GM06990 (cell line): ENCODE measurements around the gene RAB4A.

ENCODE experiments used
- DNase-seq: peaks from one replicate; pipeline ENCODE4 v3.0.0-alpha.2; 2011; ENCODE audit not compliant: insufficient read length; ENCODE audit errors: extremely low read depth
- H3K27me3 ChIP-seq: replicated peaks from 2 replicates; pipeline ENCODE4 v1.6.0; 2011; ENCODE audit warnings: low read length; ENCODE audit not compliant: control insufficient read depth, insufficient read depth
- H3K36me3 ChIP-seq: 2 replicates; pipeline ENCODE4 v1.5.1; 2011; ENCODE audit warnings: low read length; ENCODE audit not compliant: control insufficient read depth, insufficient read depth
- H3K4me3 ChIP-seq: replicated peaks from 2 replicates; pipeline ENCODE4 v1.5.1; 2011; ENCODE audit warnings: low read depth, mild to moderate bottlenecking, control low read depth, low read length
- TF ChIP-seq, protein P1 (sequence below): IDR thresholded peaks from 2 replicates; pipeline ENCODE4 v1.5.1; 2011; ENCODE audit warnings: low read length, control low read depth, mild to moderate bottlenecking, inconsistent platforms; ENCODE audit not compliant: insufficient read depth, poor library complexity, severe bottlenecking

RAB4A gene

DNA sequence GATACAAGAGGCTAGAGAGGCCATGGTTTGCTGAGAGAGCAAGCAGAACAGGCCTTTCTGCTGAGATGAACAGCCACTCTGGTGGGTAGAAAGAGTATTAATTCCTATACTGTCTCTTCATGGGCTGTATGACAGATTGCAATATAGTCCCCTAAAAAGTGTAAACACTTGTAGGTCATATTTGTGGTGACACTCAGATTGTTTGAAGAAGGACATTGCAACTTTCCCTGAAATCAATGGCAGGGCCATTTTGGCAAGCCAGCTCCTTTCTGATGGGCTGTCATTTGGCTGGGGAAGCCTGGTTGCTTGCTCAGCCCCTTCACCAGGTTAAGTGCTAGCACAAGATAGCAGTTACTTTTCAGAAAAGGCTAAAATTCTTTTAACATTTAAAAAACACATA lies 27.5 kb downstream of the RAB4A start:
- Histone ChIP-seq H3K4me3 (no peak overlapping the region), H3K36me3 (peaks cover 5% of the 10 kb centered on the region), H3K27me3 (no peaks in the 10 kb centered on the region)
- DNase-seq: no peak
- TF ChIP-seq, protein P1, sequence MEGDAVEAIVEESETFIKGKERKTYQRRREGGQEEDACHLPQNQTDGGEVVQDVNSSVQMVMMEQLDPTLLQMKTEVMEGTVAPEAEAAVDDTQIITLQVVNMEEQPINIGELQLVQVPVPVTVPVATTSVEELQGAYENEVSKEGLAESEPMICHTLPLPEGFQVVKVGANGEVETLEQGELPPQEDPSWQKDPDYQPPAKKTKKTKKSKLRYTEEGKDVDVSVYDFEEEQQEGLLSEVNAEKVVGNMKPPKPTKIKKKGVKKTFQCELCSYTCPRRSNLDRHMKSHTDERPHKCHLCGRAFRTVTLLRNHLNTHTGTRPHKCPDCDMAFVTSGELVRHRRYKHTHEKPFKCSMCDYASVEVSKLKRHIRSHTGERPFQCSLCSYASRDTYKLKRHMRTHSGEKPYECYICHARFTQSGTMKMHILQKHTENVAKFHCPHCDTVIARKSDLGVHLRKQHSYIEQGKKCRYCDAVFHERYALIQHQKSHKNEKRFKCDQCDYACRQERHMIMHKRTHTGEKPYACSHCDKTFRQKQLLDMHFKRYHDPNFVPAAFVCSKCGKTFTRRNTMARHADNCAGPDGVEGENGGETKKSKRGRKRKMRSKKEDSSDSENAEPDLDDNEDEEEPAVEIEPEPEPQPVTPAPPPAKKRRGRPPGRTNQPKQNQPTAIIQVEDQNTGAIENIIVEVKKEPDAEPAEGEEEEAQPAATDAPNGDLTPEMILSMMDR: no peak

DNA sequence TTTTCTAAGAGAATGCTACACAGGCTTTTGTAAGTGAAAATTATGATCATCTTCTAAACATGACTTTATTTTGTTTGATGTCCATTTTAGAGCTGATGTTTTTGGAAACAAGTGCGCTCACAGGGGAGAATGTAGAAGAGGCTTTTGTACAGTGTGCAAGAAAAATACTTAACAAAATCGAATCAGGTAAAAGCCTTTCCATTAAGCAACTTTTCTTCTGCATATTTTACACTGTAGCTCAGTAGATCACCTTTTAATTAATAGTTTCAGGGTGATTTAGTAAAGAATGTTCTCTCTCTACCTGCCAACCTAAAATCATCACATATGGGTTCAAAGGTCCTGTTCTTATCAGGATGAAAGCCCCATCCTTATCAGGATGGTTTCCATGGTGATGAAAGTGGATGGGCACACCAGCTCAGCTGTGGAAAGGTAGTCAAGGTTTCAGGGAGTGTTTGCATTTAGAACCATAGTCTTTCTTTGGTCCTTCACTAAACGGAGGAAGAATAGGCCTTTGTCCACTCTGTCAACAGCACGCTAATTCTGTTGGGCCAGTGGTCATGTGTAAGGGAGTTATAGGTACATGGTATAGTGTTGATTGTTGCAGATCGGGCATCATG lies 28.1 kb downstream of the RAB4A start:
- peaks cover 5% of the 10 kb centered on the region for H3K36me3 ChIP-seq
- no peaks in the 10 kb centered on the region for H3K27me3 ChIP-seq
- H3K4me3 ChIP-seq: no peak overlapping the region
- DNase-seq: no peak
- TF ChIP-seq, protein P1: no peak

DNA sequence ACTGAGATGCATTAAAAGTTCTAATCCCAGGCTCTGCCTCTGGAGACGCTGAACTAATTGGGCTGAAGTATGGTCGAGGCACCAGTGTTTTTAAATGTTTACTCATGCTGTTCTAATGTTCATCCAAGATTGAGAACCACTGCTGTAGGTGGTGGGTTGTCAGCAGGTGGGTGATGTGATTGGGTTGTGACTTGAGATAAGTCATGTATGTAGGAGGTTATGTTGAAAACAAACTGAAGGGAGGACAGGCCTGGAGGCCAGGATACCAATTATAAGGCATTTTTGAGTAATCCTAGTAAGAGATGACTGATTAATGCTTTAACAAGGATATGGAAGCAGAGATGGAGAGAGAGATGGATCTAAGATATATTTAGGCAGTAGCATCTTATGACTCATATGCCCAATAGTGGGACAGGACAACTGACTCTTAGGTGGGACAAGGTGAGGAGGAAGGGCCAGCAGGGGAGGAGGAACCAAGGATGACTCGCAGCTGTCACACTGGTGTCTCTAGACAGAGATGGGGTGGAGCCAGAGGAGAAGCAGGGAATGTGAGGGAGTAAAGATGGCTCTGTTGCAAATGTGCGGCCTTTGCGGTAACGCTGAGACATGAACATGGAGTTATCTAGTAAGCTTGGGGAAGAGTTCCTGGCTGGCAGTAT lies 29.3 kb downstream of the RAB4A start:
- Histone ChIP-seq H3K4me3 (no peak overlapping the region), H3K27me3 (no peaks in the 10 kb centered on the region), H3K36me3 (peaks cover 5% of the 10 kb centered on the region)
- TF ChIP-seq, protein P1: no peak
- no peak for DNase-seq

DNA sequence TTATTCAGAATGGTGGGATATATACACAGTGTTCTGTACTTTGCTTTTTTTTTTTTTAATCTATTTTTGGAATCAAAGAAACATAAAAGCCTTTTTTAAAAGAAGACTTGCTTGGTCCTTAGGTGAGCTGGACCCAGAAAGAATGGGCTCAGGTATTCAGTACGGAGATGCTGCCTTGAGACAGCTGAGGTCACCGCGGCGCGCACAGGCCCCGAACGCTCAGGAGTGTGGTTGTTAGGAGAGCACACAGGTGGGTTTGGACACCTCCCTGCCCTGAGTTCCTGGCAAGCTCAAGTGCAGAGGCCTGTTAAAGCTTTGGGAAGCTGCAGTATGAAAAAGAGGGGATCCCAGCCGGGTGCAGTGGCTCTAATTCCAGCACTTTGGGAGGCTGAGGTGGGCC lies 31.8 kb downstream of the RAB4A start:
- no peaks in the 10 kb centered on the region for H3K27me3 ChIP-seq
- no peak for DNase-seq
- peaks cover 3% of the 10 kb centered on the region for H3K36me3 ChIP-seq

DNA sequence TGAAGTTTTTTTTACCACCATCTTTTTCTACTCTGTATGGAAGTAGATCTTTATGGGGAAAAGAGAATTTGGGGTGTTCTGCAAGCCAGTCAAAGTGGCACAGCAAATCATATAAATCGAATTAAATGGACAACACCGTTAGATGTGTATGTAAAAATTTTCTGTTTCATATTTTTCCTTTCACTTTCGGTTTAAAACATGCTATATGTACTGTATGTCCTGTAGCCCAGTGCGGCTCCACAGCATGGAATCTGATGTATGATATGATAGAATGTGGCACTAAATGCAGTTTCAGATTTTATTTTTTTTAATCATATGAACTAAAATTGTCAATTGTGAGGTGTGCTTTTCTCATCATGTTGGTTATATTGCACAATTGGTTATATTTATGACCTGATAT lies 32.9 kb downstream of the RAB4A start:
- H3K27me3 ChIP-seq: no peaks in the 10 kb centered on the region
- DNase-seq: no peak
- H3K4me3 ChIP-seq: no peak overlapping the region
- H3K36me3 ChIP-seq: peaks cover 6% of the 10 kb centered on the region
- TF ChIP-seq, protein P1: no peak

More for the DNA sequence above, 31.8 kb downstream of the RAB4A start:
- H3K4me3 ChIP-seq: no peak overlapping the region
- TF ChIP-seq, protein P1: no peak

DNA sequence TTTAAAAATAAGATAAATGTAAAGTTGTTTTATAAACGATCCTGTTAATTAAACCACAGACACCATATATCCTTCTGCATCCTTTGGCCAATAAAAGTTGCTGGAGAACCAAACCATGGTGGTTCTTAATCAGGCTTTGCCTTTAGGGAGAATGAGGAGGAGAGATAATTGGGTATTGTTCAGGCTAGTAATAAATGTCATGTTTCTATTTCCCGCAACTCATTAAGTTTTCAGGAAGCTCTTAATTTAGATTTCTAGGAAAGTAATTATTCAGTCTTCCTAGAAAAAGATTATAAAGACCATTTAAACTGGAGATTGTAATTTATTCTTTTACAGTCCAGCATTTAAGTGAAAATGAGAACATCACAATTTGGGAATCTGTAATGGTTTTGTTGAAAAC lies 34.5 kb downstream of the RAB4A start:
- DNase-seq: no peak
- Histone ChIP-seq H3K36me3 (peaks cover 4% of the 10 kb centered on the region), H3K4me3 (no peak overlapping the region), H3K27me3 (no peaks in the 10 kb centered on the region)
- TF ChIP-seq, protein P1: no peak
